B cell (primary cell): ENCODE results near the gene DCTN3.

Experiments
- CTCF ChIP-seq: fragments of 200-600 bp; IDR thresholded peaks from one replicate; pipeline ENCODE4 v1.8.0; 2022; ENCODE audit warnings: antibody characterized with exemption, mild to moderate bottlenecking
- EZH2 ChIP-seq: IDR thresholded peaks from 2 replicates; pipeline ENCODE4 v1.6.1; 2012; ENCODE audit warnings: borderline replicate concordance, low read depth, mild to moderate bottlenecking, moderate library complexity, low read length; ENCODE audit not compliant: insufficient read depth, poor library complexity, severe bottlenecking

DNA sequence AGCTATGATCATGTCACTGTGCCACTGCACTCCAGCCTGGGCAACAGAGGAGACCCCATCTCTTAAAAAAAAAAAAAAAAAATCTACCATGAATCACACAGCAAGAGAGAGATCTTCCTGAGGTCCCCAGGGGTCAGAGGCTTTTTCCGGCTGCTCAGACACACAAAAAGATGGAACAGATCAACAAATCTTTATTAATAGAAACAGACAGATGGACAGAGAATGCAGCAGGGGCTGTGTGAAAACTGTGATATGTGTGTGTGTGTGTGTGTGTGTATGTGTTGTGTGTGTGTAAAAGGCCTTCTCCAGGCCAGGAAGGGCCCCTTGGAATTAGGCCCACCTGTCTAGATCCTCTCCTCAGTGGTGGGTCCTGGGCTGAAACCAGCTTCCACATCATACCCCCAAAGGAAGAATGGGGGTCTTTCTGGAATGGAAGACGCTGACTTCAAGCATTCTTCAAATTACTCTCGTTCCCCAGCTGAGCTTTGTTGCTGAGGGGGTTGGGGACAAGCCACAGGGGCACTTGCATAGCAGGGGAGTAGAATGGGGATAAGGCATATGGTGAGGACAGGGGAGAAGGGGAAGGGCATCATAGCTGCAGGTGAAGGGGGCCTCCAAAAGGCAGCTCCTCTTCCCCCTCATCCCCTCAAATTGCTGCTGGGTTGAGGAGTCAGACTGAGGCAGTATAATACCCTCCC is 14.4 kb upstream of the DCTN3 start:
- no peak for TF ChIP-seq CTCF
- no peak for TF ChIP-seq EZH2
